GM18502 (cell line): Measurements from ENCODE around the gene ELK4.
A peak's percentile ranks its signal among the peaks of the same experiment; 100 is the strongest.

Experiments used
- ATAC-seq: cut with Tn5 transposase; IDR thresholded peaks from one replicate; pipeline ENCODE4 v1.9.1; 2021; ENCODE audit warnings: mild to moderate bottlenecking; ENCODE audit not compliant: unreplicated experiment, poor library complexity

Gene ELK4

DNA sequence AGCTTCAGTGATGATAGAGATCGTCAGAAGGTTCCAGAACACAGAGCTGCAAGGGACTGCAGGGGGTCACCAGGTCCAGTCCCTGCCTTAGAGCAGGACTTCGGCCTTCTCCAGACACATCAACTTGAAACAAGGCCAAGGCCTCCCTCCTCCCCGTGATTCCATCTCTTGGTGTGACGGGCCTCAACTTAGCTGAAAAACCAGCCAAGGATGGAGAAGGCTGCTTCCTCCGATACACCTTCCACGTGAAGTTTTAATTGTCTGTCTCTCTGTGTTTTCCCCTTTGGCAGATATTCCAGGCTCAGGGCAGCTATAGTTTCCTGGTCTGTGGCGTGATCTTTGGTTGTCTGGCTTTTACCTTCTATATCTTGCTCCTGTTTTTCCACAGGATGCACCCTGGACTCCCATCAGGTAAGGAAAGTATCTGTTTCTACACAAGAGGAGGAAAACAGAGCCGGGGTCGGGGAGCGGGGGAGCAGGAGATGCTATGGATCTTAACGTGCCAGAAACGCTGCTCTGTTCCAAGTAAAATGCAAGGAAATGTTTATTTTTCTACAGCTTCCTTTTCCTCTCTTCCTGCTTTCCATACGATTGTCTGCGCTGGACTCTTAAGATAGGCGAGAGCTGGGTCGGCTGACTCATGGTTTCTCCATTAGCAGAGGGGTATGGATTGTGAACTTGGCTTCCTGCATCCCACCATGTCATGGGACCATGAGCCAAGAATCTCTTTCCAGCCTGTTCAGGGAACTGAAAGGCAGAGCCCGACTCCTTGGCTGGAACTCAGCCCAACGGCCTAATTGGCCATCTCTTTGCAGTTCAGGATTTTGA, 32.8 kb downstream of the ELK4 start:
- ATAC-seq: no peak

DNA sequence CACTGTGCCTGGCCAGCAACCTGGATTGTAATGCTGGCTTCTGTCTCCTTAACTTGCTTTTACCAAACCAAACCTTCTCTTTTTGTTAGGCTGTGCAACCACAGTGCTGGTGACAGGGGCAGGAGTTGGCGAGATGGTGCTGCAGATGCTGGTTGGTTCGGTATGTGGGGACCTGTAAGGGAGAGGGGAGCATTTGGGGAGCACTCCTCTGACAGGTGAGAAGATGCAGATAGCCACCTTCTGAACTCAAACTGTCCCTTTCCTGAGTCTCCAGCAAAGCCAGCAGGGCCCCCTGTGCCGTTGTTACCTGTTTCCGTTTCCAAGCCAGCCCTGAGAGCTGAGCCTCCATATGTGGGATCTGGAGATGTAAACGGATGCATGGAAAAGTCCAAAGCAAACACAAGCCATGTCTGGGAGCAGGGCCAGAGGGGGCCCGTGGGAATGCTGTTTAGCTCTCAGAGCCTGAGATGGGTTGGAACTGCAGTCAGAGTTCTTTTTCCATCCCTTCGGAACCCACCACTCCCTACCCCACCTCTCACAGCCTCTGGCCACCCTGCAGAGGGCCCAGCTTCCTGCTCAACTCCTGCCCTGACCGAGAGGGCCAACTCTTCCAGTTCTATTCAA, 34.0 kb downstream of the ELK4 start:
- no peak for ATAC-seq

DNA sequence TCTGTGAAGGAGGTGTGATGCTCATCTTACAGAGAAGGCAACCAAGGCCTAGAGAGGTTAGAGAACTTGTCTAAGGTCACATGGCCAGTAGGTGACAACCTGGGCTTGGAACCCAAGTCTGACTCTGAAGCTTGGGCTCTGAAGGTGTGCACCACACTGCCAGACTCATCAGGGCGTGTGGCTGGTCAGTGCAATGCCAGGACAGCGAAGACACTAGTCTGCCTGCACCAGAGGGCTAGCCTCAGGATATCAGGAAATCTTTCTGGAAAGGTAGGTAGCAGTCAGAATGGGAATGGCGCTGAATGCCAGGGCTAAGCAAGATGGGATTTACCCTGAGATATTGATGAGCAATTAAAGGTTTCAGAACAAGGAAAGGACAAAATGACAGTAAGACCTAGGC, 34.9 kb downstream of the ELK4 start:
- ATAC-seq: no peak

DNA sequence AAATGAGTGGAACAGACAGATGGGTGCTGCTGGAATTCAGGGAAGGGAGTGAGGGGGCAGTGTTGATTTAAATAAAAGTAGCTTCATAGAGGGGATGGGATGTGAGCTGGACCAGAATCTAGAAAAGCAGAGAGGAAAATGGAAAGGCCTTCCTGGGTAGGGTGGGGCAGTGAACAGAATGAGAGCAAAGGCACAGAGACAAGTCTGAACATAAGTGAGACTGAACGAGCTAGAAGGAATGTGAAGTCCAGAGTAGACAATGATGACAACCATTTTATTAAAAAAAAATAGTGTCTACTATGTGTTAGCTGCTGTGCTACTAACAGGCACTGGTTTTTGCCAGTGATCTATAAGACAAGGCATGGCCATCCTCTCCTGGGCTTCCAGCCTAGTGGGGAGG, 36.0 kb downstream of the ELK4 start:
- no peak for ATAC-seq

DNA sequence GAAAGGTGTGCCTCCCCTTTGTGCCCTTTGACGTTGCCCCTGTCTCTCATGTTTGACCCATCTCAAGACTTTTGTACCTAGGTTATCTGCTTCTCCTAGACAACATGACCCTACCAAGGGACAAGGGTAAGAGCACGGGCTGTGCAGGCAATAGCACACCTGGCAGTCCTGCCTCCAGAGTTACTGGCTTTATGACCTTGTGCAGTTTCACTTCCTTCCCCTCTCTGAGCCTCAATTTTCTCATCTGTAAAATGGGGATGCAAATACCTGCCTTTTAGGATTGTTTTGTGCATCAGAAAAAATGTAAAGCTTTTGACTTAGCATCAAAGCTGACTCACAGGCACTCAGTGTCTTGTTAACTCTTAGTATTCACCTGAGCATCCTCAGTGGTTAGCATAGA, 36.4 kb downstream of the ELK4 start:
- ATAC-seq: no peak

DNA sequence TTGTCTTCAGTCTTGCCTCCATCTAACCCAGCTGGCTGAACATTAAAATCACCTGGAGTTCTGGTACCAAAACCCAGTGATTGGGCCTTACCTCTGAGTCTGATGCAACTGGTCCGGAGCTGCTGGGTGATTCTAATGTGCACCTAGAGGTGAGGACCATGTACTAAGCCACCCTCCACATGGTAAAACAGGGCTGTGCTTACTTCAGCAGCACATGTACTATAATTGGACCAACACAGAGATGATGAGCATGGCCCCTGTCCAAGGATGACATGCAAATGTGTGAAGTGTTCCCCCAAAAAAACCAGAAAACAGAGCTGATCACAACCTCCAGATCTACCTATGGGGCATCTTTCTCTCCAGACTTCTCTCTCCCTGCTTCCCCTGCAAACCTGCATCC, 37.0 kb downstream of the ELK4 start:
- ATAC-seq: no peak

DNA sequence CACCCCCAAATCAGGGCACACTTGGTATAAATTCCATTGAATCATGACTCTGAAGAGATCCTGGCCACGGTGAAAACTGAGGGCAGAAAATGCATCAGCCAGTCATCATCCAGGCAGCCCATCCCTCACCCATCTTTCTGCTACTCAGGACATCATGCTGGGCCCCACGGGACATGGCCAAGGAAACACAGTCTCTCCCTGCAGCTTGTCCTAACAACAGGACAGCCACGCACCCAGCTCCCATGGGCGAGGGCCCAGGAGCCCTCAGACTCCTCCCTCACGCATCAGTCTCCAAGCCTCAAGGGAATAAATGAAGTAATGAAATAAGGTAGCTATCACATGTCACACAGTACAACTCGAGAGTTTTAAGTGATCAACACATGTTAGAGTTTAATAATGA, 37.8 kb downstream of the ELK4 start:
- ATAC-seq: no peak

DNA sequence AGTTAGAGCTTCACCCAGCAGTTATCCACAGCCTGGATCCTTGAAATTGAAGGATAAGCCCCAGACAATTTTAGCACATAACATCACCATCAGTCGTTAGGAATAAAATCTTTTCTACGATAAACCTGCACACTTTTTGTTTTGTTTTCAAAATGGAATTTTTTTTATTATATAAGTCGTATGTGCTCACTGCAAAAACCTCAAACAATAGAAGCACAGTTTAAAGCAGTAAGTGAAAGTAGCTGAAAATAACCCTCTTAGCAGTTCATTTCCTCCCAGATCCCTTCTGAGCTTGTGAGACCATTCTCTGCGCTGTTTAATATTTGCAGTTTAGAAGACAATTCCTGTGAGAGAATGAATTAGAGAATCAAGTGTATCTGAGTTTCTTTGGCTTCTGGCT, 38.3 kb downstream of the ELK4 start:
- no peak for ATAC-seq

DNA sequence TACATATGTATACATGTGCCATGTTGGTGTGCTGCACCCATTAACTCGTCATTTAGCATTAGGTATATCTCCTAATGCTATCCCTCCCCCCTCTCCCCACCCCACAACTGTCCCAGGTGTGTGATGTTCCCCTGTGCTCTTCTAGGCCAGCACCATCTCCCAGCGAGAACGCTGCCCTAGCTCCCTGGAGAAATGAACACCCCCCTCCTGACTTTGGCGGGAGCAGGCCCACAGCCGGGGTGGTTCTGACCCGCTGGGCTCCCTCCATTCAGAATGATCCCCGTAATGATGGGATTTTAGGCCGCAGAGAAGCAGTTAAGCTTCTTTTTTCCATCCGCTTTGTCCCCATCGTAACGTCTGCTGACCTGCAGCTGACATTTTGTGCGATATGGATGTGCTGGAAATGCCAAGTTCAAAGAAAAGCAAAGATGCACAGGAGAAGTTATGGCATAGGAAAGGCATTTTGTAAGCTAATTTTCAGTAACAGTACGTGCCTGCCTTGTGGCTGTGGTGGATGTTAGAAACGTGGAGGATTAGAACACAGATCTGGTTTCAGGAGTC, 39.3 kb downstream of the ELK4 start:
- no peak for ATAC-seq

DNA sequence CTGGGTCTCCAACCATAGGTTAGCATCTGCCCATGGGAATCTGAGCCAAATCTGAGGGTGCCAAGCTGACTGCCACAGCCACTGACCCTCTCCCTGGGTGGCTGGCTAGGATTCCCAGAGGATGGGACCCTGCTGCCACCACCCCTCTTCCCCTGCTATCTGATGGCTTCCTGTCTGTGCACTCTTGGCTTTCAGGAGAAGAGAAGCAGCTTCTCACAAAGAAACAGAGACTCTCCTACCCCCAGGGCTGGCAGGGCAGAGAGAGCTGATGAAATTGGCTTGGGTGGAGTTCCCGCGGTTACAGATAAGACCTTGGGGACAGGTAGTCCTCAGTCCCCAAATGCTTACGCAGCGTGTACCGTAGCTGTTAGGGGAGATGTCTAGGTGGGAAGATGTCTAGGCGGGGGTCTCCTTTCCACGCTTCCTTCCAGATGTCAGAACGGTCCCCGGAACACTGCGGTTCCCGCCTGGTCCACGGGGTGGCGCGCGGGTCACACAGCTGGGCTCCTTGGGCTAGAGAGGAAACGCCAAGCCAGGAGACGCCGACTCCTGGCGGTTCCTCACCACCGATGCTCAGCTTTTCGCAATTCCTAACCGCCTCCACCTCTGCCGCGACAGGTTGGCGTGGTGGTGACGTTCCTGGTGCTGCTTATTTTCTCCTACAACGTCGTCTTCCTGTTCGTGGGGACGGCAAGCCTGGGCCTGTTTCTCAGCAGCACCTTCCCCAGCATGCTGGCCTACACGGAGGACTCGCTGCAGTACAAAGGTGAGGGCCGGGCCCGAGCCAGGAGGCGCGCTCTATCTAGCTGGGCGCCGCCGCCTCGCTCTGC, 40.1 kb downstream of the ELK4 start:
- peak; percentile 68 for ATAC-seq

DNA sequence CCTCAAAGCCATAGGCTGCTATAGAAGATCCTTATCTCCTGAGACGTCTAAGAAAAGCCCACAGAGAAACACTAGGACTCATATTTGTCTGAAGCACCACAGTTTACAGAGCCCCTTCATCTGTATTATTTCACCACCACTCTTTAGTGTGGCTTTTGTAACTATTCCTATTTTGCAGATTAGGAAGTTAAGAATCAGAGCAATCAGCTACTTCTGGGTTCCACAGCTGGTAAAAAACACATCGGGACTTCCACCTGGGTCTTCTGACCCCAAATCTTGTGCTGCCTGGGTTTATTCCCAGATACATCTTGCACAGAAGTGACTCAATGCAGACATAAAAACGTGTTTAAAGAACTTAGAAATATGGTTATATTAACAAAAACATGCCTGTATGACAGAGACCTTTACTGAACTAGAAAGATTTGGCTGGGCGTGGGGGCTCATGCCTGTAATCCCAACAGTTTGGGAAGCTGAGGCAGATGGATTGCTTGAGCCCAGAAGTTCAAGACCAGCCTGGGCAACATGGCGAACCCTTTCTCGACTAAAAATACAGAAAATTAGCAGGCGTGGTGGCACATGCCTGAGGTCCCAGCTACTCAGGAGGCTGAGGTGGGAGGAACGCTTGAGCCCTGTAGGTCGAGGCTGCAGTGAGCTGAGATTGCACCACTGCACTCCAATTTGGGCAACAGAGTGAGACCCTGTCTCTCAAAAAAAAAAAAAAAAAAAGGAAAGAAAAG, 40.9 kb downstream of the ELK4 start:
- ATAC-seq: no peak

DNA sequence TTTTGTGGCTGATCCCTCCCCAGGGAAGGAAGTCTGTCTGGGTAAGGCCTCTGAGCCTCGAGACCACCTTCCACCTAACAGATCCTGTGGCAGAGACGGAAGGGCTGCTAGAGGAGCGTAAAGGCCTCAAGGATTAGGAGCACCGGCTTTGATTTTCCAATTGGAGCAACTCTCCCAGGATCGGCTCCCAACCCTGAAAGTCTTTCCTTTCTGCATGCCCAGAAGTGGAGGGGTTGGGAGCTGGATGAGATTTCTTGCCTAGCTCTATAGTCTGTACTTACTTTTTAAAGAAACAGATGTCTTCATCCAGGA, 41.4 kb downstream of the ELK4 start:
- ATAC-seq: no peak

DNA sequence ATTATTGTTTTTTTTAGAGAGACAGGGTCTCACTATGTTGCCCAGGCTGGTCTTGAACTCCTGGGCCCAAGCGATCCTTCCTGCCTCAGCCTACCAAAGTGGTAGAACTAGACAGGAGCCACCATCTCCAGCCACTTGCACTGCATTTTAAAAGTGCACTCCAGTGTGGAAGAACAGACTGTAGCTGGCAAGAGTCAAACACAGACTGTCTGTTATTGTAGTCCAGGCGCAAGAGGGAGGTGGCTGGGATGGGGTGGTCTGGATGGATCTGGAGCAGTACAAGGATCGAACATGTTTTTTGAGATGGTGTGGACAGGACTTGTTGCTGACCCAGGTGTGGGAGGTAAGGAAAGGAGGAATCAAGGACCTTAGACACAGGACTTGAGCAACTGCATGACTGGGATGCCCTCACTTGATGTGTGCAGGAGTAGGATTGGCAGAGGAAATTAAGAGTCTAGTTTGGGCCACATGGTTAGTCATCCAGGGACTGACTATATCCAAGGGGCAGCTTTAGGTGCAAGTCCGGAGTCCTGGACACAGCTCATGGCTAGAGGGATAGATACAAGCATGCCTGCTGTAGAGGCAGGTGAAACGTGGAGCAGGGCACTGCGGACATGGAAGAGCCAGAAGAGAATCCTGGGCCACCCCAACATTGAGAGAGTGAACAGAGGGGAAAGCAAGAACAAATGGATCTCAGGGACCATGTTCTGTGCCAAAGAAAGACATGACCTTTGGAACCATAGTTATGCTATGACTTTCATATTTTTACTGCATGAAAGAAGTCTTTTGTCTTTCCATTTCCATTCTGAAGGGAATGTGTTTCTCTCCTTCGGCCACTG, 42.0 kb downstream of the ELK4 start:
- no peak for ATAC-seq

DNA sequence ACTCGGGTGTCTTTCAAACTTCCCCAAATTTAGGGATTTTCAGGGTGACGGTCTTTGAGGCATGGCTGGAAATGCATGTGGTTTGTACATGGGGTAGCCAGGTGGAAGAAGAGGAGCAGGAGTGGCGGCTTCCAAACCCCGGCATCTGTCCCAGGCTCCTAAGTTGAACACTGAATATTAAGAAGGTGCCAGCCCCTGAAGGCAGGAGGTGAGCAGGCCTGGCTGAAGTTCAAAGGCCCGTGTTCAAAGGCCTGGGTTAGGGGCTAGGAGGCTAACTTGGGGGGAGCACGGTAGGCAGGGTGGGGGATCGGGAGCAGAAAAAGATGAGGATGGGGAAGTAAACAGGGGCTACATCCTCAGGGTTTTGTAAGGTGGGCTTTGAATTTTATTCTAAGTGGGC, 42.8 kb downstream of the ELK4 start:
- no peak for ATAC-seq

DNA sequence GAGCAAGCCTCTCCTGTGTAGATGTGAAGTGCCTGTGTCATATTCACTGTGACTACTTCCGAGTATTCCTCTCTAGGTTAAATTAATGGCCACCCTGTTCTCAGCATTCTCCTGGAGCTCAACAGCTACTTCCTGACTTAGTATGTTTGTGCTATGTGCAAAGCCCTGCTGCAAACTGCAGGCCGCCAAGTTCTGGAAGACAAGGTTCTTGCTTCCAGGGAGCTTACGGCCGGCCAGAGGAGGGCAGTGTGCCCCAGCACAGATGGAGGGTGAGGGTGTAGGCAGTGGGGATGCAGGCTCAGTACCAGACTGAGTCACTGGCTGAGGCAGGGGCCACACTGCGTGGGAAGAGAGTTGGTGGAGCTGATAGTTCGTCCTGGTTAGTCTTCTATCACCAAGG, 43.2 kb downstream of the ELK4 start:
- ATAC-seq: no peak

DNA sequence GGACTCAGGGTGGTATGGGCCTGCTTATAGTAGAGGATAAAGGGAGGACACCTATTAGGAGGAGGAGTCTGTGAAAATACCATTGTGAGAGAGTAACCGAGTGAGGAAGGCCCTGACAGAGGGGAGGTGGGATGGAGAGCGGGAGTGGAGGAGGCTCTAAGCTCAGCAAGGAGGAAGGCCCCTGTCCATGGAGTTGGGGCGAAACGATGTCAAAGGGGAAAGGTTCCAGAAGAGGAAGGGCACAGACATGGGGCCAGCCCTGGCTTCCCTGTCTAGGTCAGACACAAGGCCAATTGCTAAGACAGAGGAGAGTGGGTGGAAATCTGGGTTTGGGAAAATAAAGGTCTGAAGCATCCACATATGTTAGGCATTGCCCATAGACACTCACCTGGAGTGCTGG, 44.2 kb downstream of the ELK4 start:
- no peak for ATAC-seq

DNA sequence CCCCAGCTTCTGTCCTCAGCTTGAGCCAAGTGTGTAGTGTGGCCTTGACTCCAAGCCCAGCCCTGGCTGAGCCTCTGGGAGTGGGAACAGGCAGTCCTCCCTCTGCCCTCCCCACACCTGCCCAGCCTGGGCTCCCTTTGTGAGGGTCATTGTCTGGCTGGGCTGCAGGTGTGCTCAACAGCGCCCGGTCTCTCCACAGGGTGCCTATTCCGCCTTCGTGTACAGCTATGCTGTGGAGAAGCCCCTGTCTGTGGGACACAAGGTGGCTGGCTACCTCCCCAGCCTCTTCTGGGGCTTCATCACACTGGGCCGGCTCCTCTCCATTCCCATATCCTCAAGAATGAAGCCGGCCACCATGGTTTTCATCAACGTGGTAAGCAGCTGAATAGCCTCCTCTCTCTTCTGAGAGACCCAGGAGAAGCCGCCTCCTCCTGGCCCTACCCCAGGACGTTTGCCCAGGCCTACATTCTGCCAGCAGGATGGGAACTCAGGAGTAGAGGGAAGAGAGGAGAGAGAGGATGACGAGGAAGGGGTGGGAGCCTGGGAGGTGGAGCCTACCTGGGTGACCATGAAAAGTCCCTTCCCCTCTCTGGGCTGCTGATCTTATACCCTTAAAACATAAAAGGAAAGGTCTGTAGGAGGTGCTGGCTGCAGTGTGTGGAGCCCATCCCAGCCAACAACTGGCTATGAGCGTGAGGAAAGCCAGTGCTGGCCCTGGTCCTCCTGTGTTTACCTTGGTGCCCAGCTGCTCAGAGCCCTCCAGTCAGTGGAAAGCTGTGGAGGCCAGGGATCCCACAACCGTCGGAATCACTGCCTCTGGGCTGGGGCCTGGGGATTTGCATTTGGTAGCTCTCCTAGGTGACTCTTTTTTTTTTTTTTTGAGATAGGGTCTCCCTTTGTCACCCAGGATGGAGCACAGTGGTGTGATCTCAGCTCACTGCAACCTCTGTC, 45.7 kb downstream of the ELK4 start:
- no peak for ATAC-seq

DNA sequence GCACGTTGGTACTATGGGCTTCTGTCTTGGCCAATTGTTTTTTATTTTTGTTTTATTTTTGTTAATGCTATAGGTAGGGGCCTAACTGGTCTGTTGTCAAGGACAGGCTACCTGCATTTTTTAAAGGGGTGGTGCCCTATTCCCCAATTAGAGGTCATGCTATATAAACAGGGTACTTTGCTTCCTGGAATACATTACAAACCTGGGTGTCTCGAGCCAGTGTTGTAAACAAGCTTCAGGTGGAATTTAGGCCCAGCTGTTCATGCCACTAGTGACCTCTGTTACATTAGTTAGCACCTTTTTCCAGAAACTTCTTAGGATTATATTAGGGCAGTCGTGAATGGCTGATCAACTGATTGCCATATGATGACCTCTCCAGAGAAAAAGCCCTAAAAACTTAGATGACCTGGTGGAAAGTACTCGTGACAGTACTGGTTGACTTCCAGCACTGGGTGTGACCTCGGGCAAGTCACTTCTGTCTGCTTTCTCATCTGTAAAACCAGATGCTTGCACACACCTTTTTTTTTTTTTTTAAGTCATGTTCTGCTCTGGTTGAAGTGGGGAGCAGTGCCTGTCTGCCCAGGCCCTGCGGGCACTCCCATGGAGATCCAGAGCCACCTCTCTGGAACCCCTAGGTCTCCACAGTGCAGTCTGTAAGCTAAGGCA, 46.5 kb downstream of the ELK4 start:
- ATAC-seq: no peak
